HepG2 (cell line): ENCODE data around the gene GRIA2.

ENCODE experiments used
- ARNT ChIP-seq: fragments of 450-650 bp; IDR thresholded peaks from 2 replicates; pipeline ENCODE4 v1.6.1; 2017
- ATF6 ChIP-seq: sonication (generic); formaldehyde crosslinking; conservative IDR thresholded peaks from 2 replicates; pipeline ENCODE4 v1.4.0; 2020; ENCODE audit warnings: missing genetic modification reagents
- CERS6 ChIP-seq: sonication (generic); formaldehyde crosslinking; IDR thresholded peaks from 2 replicates; pipeline ENCODE4 v1.5.0; 2020; ENCODE audit warnings: missing genetic modification reagents
- CTCF ChIP-seq: sonication (generic); formaldehyde crosslinking; IDR thresholded peaks from 2 replicates; pipeline ENCODE4 v1.5.0; 2020; ENCODE audit warnings: mild to moderate bottlenecking, missing genetic modification reagents, moderate library complexity
- NFATC3 ChIP-seq: sonication (generic); formaldehyde crosslinking; IDR thresholded peaks from 2 replicates; pipeline ENCODE4 v1.5.1; 2020; ENCODE audit warnings: mild to moderate bottlenecking, missing genetic modification reagents
- PBX3 ChIP-seq: sonication (generic); formaldehyde crosslinking; IDR thresholded peaks from 2 replicates; pipeline ENCODE4 v1.8.1; 2023; ENCODE audit warnings: missing genetic modification reagents, inconsistent platforms, borderline replicate concordance
- PHF8 ChIP-seq: sonication (generic); formaldehyde crosslinking; IDR thresholded peaks from 2 replicates; pipeline ENCODE4 v1.5.0; 2020; ENCODE audit warnings: missing genetic modification reagents
- ZBTB7A ChIP-seq: sonication (generic); formaldehyde crosslinking; IDR thresholded peaks from 2 replicates; pipeline ENCODE4 v1.8.0; 2022; ENCODE audit warnings: mild to moderate bottlenecking, missing genetic modification reagents
- ZMYM2 ChIP-seq: sonication (generic); formaldehyde crosslinking; IDR thresholded peaks from 2 replicates; pipeline ENCODE4 v1.8.0; 2022; ENCODE audit warnings: mild to moderate bottlenecking, missing genetic modification reagents
- ZNF20 ChIP-seq: sonication (generic); formaldehyde crosslinking; IDR thresholded peaks from 2 replicates; pipeline ENCODE4 v1.4.0; 2020; ENCODE audit warnings: mild to moderate bottlenecking, moderate library complexity, missing genetic modification reagents
- ZNF747 ChIP-seq: sonication (generic); formaldehyde crosslinking; IDR thresholded peaks from 2 replicates; pipeline ENCODE4 v1.8.1; 2023; ENCODE audit warnings: missing genetic modification reagents, mild to moderate bottlenecking, borderline replicate concordance
- ZSCAN29 ChIP-seq: sonication (generic); formaldehyde crosslinking; conservative IDR thresholded peaks from 2 replicates; pipeline ENCODE4 v1.4.0; 2020; ENCODE audit warnings: mild to moderate bottlenecking, missing genetic modification reagents

GRCh38 chr4:157270552-157270951 lies 50.0 kb downstream of the GRIA2 start:
- TF ChIP-seq PHF8 (CRISPR knock-in tag) (no peak), ZSCAN29 (CRISPR knock-in tag) (no peak), ATF6 (no peak), ZNF747 (CRISPR knock-in tag) (no peak), CTCF (no peak), ZNF20 (no peak), CERS6 (CRISPR knock-in tag) (no peak), NFATC3 (CRISPR knock-in tag) (no peak), PBX3 (CRISPR knock-in tag) (no peak), ZBTB7A (CRISPR knock-in tag) (no peak), ZMYM2 (no peak), ARNT (no peak)
